HEK293 (cell line): ENCODE data around the gene CPD.
A peak's percentile ranks its signal among the peaks of the same experiment; 100 is the strongest.

ENCODE experiments used
- CTCF ChIA-PET: fragments of 350-600 bp; formaldehyde crosslinking; extraction: SDS; loops from one replicate; lab custom pipeline; 2021; ENCODE audit warnings: antibody characterized with exemption; lab: Yijun Ruan, JAX
- POLR2A ChIA-PET: fragments of 300-600 bp; formaldehyde crosslinking; extraction: SDS; loops from one replicate; lab custom pipeline; 2020; ENCODE audit warnings: antibody characterized with exemption, inconsistent platforms; lab: Yijun Ruan, JAX
- H3K27ac ChIP-seq: fragments of 200-500 bp; sonication (Bioruptor generic); 2 replicates; pipeline ENCODE4 v1.5.1; 2014; ENCODE audit warnings: low read depth, low read length, control low read depth, inconsistent platforms; ENCODE audit errors: extremely low read depth
- H3K36me3 ChIP-seq, 2 experiments: fragments of 200-500 bp in 1 of 2; sonication (Bioruptor generic) in 1 of 2; 1 replicate in 1 of 2; 2 replicates in 1 of 2; pipeline ENCODE4 v1.5.1; 2014 to 2017; ENCODE audit warnings: inconsistent platforms in 2 of 2, low read length in 2 of 2; ENCODE audit not compliant: control insufficient read depth in 2 of 2, insufficient read depth in 1 of 2
- H3K4me1 ChIP-seq: fragments of 200-500 bp; sonication (Bioruptor generic); 2 replicates; pipeline ENCODE4 v1.5.1; 2014; ENCODE audit warnings: mild to moderate bottlenecking, low read length, inconsistent platforms; ENCODE audit not compliant: control insufficient read depth, insufficient read depth
- H3K4me3 ChIP-seq: 2 replicates; pipeline ENCODE4 v1.5.1; 2011; ENCODE audit warnings: low read depth, mild to moderate bottlenecking, control low read depth, low read length, moderate library complexity
- H3K9me3 ChIP-seq: fragments of 200-500 bp; sonication (Bioruptor generic); 2 replicates; pipeline ENCODE4 v1.5.1; 2014; ENCODE audit warnings: low read depth, low read length, inconsistent platforms; ENCODE audit not compliant: control insufficient read depth, insufficient read depth
- EGR2 ChIP-seq: fragments of 450-650 bp; formaldehyde crosslinking; IDR thresholded peaks from 2 replicates; pipeline ENCODE4 v1.5.1; 2016; ENCODE audit warnings: low read depth, missing biosample characterization, missing genetic modification characterization
- HOXC10 ChIP-seq: sonication (generic); formaldehyde crosslinking; IDR thresholded peaks from 2 replicates; pipeline ENCODE4 v1.8.1; 2023; ENCODE audit warnings: mild to moderate bottlenecking, missing genetic modification reagents
- MZF1 ChIP-seq: fragments of 450-650 bp; formaldehyde crosslinking; IDR thresholded peaks from 2 replicates; pipeline ENCODE4 v1.5.1; 2017; ENCODE audit warnings: missing biosample characterization, missing genetic modification characterization, borderline replicate concordance
- TCF7L2 ChIP-seq: IDR thresholded peaks from 2 replicates; pipeline ENCODE4 v1.6.1; 2011; ENCODE audit warnings: low read depth, mild to moderate bottlenecking, inconsistent platforms, low read length, moderate library complexity, borderline replicate concordance
- ZFHX2 ChIP-seq: fragments of 450-650 bp; formaldehyde crosslinking; conservative IDR thresholded peaks from 2 replicates; pipeline ENCODE4 v1.5.1; 2016; ENCODE audit warnings: missing biosample characterization, missing genetic modification characterization
- ZNF132 ChIP-seq: fragments of 450-650 bp; formaldehyde crosslinking; IDR thresholded peaks from 2 replicates; pipeline ENCODE4 v1.5.1; 2017; ENCODE audit warnings: missing biosample characterization, missing genetic modification characterization, borderline replicate concordance
- ZNF16 ChIP-seq: fragments of 450-650 bp; formaldehyde crosslinking; IDR thresholded peaks from 2 replicates; pipeline ENCODE4 v1.5.1; 2016; ENCODE audit warnings: low read depth, missing biosample characterization, missing genetic modification characterization
- ZNF211 ChIP-seq: fragments of 450-650 bp; formaldehyde crosslinking; IDR thresholded peaks from 2 replicates; pipeline ENCODE4 v1.5.1; 2016; ENCODE audit warnings: low read depth, missing biosample characterization, missing genetic modification characterization
- ZNF48 ChIP-seq: fragments of 450-650 bp; formaldehyde crosslinking; IDR thresholded peaks from 2 replicates; pipeline ENCODE4 v1.5.1; 2016; ENCODE audit warnings: missing biosample characterization, missing genetic modification characterization
- ZNF488 ChIP-seq: fragments of 450-650 bp; formaldehyde crosslinking; IDR thresholded peaks from 2 replicates; pipeline ENCODE4 v1.5.1; 2016; ENCODE audit warnings: missing biosample characterization, missing genetic modification characterization
- ZNF560 ChIP-seq: fragments of 450-650 bp; formaldehyde crosslinking; IDR thresholded peaks from 2 replicates; pipeline ENCODE4 v1.5.1; 2017; ENCODE audit warnings: missing biosample characterization, missing genetic modification characterization, borderline replicate concordance
- ZNF596 ChIP-seq: fragments of 450-650 bp; IDR thresholded peaks from 2 replicates; pipeline ENCODE4 v1.5.0; 2018; ENCODE audit warnings: missing biosample characterization, mild to moderate bottlenecking, missing genetic modification characterization, moderate library complexity
- ZNF658 ChIP-seq: fragments of 450-650 bp; formaldehyde crosslinking; IDR thresholded peaks from 2 replicates; pipeline ENCODE4; 2016; ENCODE audit warnings: missing biosample characterization, missing genetic modification characterization
- ZNF660 ChIP-seq: fragments of 450-650 bp; IDR thresholded peaks from 2 replicates; pipeline ENCODE4 v1.5.1; 2018; ENCODE audit warnings: missing biosample characterization, mild to moderate bottlenecking, missing genetic modification characterization
- ZNF677 ChIP-seq: fragments of 450-650 bp; IDR thresholded peaks from 2 replicates; pipeline ENCODE4 v1.5.0; 2018; ENCODE audit warnings: missing biosample characterization, mild to moderate bottlenecking, missing genetic modification characterization, moderate library complexity
- ZNF785 ChIP-seq: fragments of 450-650 bp; formaldehyde crosslinking; IDR thresholded peaks from 2 replicates; pipeline ENCODE4 v1.5.1; 2016; ENCODE audit warnings: missing biosample characterization, missing genetic modification characterization
- ZNF843 ChIP-seq: fragments of 450-650 bp; formaldehyde crosslinking; IDR thresholded peaks from 2 replicates; pipeline ENCODE4 v1.5.1; 2016; ENCODE audit warnings: missing biosample characterization, missing genetic modification characterization
- ZSCAN18 ChIP-seq: fragments of 450-650 bp; formaldehyde crosslinking; IDR thresholded peaks from 2 replicates; pipeline ENCODE4 v1.5.1; 2016; ENCODE audit warnings: missing biosample characterization, missing genetic modification characterization
- ZSCAN30 ChIP-seq: fragments of 450-650 bp; IDR thresholded peaks from 2 replicates; pipeline ENCODE4 v1.5.1; 2018; ENCODE audit warnings: missing biosample characterization, mild to moderate bottlenecking, missing genetic modification characterization, moderate library complexity
- TF ChIP-seq, protein P1 (sequence below): fragments of 450-650 bp; formaldehyde crosslinking; IDR thresholded peaks from 2 replicates; pipeline ENCODE4 v1.5.1; 2016; ENCODE audit warnings: missing biosample characterization, missing genetic modification characterization, borderline replicate concordance
- TF ChIP-seq, protein P2 (sequence below): fragments of 450-650 bp; IDR thresholded peaks from 2 replicates; pipeline ENCODE4 v1.5.1; 2018; ENCODE audit warnings: missing biosample characterization, mild to moderate bottlenecking, missing genetic modification characterization

Gene CPD

DNA sequence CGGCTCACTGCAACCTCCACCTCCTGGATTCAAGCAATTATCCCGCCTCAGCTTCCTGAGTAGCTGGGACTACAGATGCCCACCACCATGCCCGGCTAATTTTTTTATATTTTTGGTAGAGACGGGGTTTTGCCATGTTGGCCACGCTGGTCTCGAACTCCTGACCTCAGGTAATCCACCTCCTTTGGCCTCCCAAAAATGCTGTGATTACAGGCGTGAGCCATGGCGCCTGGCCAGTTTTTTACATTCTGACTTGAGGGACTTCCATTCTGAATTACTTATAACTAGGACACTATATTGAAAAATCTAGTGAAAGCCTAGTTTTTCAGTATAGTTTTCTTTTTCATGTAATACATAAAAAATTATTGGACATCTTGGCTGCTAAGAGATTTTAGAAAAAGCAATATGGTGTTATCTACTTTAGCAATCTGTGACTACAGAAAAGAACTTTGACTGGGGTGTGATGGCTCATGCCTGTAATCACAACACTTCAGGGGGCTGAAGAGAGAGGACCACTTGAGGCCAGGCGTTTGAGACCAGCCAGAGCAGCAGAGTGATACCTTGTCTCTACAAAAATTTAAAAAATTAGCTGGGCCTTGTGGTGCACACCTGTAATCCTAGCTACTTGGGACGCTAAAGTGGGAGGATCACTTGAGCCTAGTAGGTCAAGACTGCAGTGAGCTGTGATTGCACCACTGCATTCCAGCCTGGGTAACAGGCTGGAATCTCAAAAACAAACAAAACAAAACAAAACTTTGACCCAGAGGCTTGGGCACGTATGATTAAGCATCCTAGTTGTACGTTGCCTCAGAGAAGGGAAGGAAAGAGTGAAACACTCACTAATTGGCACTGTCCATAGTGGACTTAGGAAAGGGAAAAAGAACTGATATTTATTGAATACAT lies 71.6 kb downstream of the CPD start:
- Histone ChIP-seq H3K4me3 (no peak overlapping the region), H3K36me3 (peaks cover 50 to 63% of the 10 kb centered on the region in 2 experiments), H3K27ac (no peak overlapping the region), H3K9me3 (no peaks in the 10 kb centered on the region), H3K4me1 (no peaks in the 10 kb centered on the region)
- ChIA-PET POLR2A (no interaction called here), CTCF (interaction anchor here (1.2 kb wide), 1 partner anchor 110 kb away, joined by 4 read pairs; no protein-coding TSS in a partner anchor)
- TF ChIP-seq, protein P1, sequence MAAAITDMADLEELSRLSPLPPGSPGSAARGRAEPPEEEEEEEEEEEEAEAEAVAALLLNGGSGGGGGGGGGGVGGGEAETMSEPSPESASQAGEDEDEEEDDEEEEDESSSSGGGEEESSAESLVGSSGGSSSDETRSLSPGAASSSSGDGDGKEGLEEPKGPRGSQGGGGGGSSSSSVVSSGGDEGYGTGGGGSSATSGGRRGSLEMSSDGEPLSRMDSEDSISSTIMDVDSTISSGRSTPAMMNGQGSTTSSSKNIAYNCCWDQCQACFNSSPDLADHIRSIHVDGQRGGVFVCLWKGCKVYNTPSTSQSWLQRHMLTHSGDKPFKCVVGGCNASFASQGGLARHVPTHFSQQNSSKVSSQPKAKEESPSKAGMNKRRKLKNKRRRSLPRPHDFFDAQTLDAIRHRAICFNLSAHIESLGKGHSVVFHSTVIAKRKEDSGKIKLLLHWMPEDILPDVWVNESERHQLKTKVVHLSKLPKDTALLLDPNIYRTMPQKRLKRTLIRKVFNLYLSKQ (tag by site-specific recombination) = no peak
- no peak for TF ChIP-seq ZNF596 (tag by site-specific recombination)
- TF ChIP-seq ZNF488 (tag by site-specific recombination) = no peak
- TF ChIP-seq ZNF48 (tag by site-specific recombination) = no peak
- TF ChIP-seq, protein P2, sequence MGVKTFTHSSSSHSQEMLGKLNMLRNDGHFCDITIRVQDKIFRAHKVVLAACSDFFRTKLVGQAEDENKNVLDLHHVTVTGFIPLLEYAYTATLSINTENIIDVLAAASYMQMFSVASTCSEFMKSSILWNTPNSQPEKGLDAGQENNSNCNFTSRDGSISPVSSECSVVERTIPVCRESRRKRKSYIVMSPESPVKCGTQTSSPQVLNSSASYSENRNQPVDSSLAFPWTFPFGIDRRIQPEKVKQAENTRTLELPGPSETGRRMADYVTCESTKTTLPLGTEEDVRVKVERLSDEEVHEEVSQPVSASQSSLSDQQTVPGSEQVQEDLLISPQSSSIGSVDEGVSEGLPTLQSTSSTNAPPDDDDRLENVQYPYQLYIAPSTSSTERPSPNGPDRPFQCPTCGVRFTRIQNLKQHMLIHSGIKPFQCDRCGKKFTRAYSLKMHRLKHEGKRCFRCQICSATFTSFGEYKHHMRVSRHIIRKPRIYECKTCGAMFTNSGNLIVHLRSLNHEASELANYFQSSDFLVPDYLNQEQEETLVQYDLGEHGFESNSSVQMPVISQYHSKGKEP (tag by site-specific recombination) = no peak
- no peak for TF ChIP-seq ZSCAN30
- TF ChIP-seq ZNF658 = no peak
- TF ChIP-seq ZNF132 (tag by site-specific recombination) = no peak
- TF ChIP-seq ZNF560 (tag by site-specific recombination) = no peak
- TF ChIP-seq ZNF211 (tag by site-specific recombination) = no peak
- no peak for TF ChIP-seq ZNF16 (tag by site-specific recombination)
- no peak for TF ChIP-seq ZNF677 (tag by site-specific recombination)
- TF ChIP-seq MZF1 (tag by site-specific recombination) = no peak
- TF ChIP-seq ZSCAN18 (tag by site-specific recombination) = no peak
- no peak for TF ChIP-seq ZNF785
- TF ChIP-seq ZNF660 (tag by site-specific recombination) = no peak
- no peak for TF ChIP-seq TCF7L2

GRCh38 chr17:30454635-30455034 lies 75.9 kb downstream of the CPD start:
- peaks cover 56 to 75% of the 10 kb centered on the region in 2 experiments for H3K36me3 ChIP-seq
- CTCF ChIA-PET = interaction anchor here (0.6 kb wide), 1 partner anchor 20 kb away, joined by 3 read pairs; no protein-coding TSS in a partner anchor

More at GRCh38 chr17:30454635-30455034, 75.9 kb downstream of the CPD start:
- TF ChIP-seq ZNF843 = no peak
- TF ChIP-seq EGR2 (tag by site-specific recombination) = 0 out of 2 replicates have a peak, but pooled peaks have one; percentile 8
- TF ChIP-seq ZFHX2 (tag by site-specific recombination) = 0 out of 2 replicates have a peak, but pooled peaks have one; percentile 16
- no peak for TF ChIP-seq HOXC10 (CRISPR knock-in tag)
- TF ChIP-seq, all 188 proteins: peak for 2
- POLR2A ChIA-PET = no interaction called here
- Histone ChIP-seq H3K27ac (no peak overlapping the region), H3K9me3 (no peaks in the 10 kb centered on the region), H3K4me1 (no peaks in the 10 kb centered on the region), H3K4me3 (no peak overlapping the region)
